ENCODE data around the gene CDKN1B.

Gene CDKN1B

DNA sequence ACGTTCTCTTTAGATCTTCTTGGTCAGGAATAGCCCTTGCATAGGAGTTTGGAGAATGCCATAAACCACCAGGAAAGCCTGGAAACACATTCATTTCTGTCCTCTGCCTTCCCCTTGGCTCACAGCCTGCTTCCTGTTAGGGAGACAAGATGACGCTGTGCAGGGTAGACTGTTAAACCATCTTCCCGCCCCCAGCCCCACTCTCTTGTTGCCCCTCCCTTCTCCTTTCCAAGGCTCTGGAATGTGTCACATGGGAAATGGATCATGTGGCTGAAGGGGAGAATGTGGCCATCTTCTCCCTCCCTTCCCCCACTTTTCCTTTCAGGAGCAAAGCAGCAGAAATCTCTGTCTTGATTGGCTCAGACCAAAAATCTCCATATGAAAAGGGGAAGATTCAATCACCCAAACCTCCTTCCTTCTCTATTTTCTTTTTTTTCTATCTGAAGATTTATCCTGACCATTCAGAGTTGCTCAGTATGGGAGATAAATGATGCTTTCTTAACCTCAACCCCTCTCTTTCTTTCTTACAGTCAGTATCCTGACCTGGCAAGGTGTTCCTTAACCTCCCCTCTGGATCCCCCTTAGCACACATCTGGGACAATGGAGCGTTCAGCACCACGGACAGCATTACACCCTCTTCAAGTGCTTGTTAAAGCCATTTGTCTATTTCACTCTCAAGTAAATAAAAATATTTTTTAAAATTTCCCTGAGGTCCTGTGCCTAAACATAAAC is 32.6 kb upstream of the CDKN1B start:
- Histone ChIP-seq H3K27ac (replicated peaks) (no peak overlapping the region), H3K27me3 (ENCODE audit: insufficient read depth, poor library complexity, severe bottlenecking) (no peaks in the 10 kb centered on the region), H3K4me3 (replicated peaks; ENCODE audit: insufficient read depth, low read length) (no peak overlapping the region)
- DNase-seq (ENCODE audit: low read depth in 1 of 2, low spot score in 1 of 2), result peak in 1 of 2 experiments; percentile 12
- TF ChIP-seq GABPA (IDR thresholded peaks at IDR 0.05; ENCODE audit: low read depth) (no peak), REST (IDR thresholded peaks at IDR 0.05; ENCODE audit: insufficient replicate concordance, low read depth) (peak; percentile 96)

GRCh38 chr12:12685305-12685704 is 31.9 kb upstream of the CDKN1B start:
- Histone ChIP-seq H3K4me3 (replicated peaks; ENCODE audit: insufficient read depth, low read length) (no peak overlapping the region), H3K27ac (replicated peaks) (no peak overlapping the region), H3K27me3 (ENCODE audit: insufficient read depth, poor library complexity, severe bottlenecking) (no peaks in the 10 kb centered on the region)
- TF ChIP-seq, protein P1, sequence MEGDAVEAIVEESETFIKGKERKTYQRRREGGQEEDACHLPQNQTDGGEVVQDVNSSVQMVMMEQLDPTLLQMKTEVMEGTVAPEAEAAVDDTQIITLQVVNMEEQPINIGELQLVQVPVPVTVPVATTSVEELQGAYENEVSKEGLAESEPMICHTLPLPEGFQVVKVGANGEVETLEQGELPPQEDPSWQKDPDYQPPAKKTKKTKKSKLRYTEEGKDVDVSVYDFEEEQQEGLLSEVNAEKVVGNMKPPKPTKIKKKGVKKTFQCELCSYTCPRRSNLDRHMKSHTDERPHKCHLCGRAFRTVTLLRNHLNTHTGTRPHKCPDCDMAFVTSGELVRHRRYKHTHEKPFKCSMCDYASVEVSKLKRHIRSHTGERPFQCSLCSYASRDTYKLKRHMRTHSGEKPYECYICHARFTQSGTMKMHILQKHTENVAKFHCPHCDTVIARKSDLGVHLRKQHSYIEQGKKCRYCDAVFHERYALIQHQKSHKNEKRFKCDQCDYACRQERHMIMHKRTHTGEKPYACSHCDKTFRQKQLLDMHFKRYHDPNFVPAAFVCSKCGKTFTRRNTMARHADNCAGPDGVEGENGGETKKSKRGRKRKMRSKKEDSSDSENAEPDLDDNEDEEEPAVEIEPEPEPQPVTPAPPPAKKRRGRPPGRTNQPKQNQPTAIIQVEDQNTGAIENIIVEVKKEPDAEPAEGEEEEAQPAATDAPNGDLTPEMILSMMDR (IDR thresholded peaks at IDR 0.05; ENCODE audit: insufficient read depth, low read length), result no peak
- no peak for TF ChIP-seq SPI1 (IDR thresholded peaks at IDR 0.05; ENCODE audit: borderline replicate concordance, low read depth)
- TF ChIP-seq GABPA (IDR thresholded peaks at IDR 0.05; ENCODE audit: low read depth), result no peak
- TF ChIP-seq POLR2AphosphoS5 (IDR thresholded peaks at IDR 0.05; ENCODE audit: low read depth), result no peak
- no peak for TF ChIP-seq REST (IDR thresholded peaks at IDR 0.05; ENCODE audit: insufficient replicate concordance, low read depth)
- no peak for DNase-seq (ENCODE audit: low read depth in 1 of 2, low spot score in 1 of 2)

DNA sequence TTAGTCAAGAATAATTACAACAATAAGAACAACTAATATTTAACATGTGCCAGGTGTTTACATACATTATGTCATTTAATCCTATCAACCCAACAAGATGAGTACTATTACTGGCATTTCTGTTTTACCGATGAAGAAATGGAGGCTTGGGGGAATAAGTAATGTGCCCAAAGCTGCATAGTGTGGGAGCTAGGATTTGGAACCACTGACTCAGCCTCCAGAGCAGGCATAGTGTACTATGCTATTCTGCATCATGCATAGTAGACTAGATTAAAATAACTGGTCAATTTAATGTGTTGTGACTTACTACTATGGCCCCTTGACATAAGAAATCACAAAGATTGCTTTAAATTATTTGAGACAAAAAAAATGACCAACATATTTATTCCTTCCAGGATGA is 30.7 kb upstream of the CDKN1B start:
- Histone ChIP-seq H3K27me3 (ENCODE audit: insufficient read depth, poor library complexity, severe bottlenecking) (no peaks in the 10 kb centered on the region), H3K27ac (replicated peaks) (no peak overlapping the region), H3K4me3 (replicated peaks; ENCODE audit: insufficient read depth, low read length) (no peak overlapping the region)
- no peak for DNase-seq (ENCODE audit: low read depth in 1 of 2, low spot score in 1 of 2)
- no peak for TF ChIP-seq SPI1 (IDR thresholded peaks at IDR 0.05; ENCODE audit: borderline replicate concordance, low read depth)
- TF ChIP-seq, protein P1 (IDR thresholded peaks at IDR 0.05; ENCODE audit: insufficient read depth, low read length), result no peak
- no peak for TF ChIP-seq GABPA (IDR thresholded peaks at IDR 0.05; ENCODE audit: low read depth)
- no peak for TF ChIP-seq REST (IDR thresholded peaks at IDR 0.05; ENCODE audit: insufficient replicate concordance, low read depth)
